Glomerular visceral epithelial cell (primary cell): ENCODE data around the gene TMEM121B.

Experiments
- DNase-seq: peaks from one replicate; pipeline ENCODE4 v3.0.0-alpha.2; 2016; ENCODE audit errors: extremely low spot score

The TMEM121B gene

GRCh38 chr22:17110791-17111550 lies 10.2 kb downstream of the TMEM121B start:
- no peak for DNase-seq

- DNase-seq = no peak
These were observed 11.2 kb downstream of the TMEM121B start for GRCh38 chr22:17109976-17110375.

- no peak for DNase-seq
These were observed 11.9 kb downstream of the TMEM121B start for GRCh38 chr22:17109113-17109865.

DNA sequence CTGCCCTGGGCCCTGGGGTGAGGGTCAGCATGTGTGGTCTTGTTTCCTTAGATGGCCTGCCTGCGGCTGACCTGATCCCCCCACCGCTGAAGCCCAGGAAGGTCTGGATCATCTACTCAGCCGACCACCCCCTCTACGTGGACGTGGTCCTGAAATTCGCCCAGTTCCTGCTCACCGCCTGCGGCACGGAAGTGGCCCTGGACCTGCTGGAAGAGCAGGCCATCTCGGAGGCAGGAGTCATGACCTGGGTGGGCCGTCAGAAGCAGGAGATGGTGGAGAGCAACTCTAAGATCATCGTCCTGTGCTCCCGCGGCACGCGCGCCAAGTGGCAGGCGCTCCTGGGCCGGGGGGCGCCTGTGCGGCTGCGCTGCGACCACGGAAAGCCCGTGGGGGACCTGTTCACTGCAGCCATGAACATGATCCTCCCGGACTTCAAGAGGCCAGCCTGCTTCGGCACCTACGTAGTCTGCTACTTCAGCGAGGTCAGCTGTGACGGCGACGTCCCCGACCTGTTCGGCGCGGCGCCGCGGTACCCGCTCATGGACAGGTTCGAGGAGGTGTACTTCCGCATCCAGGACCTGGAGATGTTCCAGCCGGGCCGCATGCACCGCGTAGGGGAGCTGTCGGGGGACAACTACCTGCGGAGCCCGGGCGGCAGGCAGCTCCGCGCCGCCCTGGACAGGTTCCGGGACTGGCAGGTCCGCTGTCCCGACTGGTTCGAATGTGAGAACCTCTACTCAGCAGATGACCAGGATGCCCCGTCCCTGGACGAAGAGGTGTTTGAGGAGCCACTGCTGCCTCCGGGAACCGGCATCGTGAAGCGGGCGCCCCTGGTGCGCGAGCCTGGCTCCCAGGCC lies 12.7 kb downstream of the TMEM121B start:
- DNase-seq = no peak

GRCh38 chr22:17107547-17107810 lies 13.7 kb downstream of the TMEM121B start:
- DNase-seq = no peak

GRCh38 chr22:17106785-17107546 lies 14.2 kb downstream of the TMEM121B start:
- DNase-seq = no peak

DNA sequence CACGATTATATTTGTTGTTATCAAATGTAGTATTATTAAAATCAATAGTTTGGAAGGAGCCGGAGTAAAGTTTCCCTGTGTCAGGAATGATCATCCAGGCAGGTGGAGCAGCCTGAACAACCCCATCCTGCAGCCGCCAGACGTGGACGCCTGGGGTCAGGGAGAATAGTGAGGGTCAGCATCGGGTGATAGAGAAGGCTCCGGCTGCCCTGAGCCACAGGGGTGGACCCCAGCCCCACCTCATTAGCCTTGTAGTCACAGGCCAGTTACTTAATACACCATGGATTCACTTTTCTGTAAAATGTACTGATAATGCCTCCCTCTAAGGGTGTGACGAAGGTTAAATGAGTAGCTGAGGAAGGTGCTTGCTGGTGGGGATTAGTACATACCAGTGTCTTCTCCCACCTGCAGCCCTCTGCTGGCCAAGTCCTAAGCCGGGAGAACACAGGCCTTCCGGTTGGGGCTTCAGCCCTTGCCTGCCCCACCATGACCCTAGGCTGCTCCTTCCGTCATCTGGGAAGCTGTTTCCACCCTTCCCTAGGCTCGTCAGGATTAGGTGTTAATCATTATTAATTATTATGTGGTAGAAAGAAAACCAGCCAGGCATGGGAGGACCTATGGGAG lies 14.9 kb downstream of the TMEM121B start:
- DNase-seq = no peak

DNA sequence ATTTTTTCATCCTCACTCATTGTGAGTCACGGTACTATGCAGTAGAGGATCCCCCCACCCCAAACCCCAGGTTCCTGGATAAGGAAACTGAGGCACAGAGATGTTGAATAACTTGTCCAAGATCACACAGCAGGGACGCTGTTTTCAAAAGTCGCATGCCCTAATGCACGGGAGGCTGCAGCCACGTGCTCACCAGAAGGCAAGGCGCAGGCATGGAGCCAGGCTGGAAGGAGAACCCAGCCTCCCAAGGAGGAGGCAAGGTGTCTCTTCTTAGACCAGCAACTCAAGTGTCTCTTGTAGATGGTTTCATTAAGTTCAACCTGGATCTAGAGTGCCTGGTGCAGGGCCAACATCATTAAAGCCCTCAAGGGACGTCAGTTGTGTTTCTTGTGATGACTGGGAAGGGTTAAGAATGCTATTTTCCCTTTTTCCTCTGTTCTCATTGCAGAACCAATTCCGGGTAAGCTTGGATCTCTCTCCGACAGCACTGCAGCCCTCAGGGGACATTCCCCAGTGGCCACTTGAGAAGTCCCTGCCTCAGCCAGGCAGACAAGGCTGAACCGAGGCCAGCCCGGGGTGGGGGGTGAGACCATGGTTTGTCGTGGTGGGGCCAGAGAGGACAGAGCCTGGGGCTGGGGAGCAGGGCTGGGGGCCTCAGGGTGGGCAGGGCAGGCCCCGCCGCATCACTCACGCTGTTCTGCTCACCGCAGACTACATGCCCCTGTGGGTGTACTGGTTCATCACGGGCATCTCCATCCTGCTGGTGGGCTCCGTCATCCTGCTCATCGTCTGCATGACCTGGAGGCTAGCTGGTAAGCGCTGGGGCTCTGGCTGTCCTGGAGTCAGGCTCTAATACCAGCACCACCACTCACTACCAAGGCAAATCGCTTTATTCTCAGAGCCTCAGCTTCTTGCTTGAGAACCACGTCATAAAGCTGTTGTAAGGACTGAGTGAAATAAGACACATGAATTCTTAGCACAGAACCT lies 15.7 kb downstream of the TMEM121B start:
- DNase-seq = no peak

- no peak for DNase-seq
These were observed 16.7 kb downstream of the TMEM121B start for GRCh38 chr22:17104336-17104935.

- no peak for DNase-seq
These were observed 17.8 kb downstream of the TMEM121B start for GRCh38 chr22:17103351-17103750.

GRCh38 chr22:17102297-17102667 lies 18.9 kb downstream of the TMEM121B start:
- no peak for DNase-seq

DNA sequence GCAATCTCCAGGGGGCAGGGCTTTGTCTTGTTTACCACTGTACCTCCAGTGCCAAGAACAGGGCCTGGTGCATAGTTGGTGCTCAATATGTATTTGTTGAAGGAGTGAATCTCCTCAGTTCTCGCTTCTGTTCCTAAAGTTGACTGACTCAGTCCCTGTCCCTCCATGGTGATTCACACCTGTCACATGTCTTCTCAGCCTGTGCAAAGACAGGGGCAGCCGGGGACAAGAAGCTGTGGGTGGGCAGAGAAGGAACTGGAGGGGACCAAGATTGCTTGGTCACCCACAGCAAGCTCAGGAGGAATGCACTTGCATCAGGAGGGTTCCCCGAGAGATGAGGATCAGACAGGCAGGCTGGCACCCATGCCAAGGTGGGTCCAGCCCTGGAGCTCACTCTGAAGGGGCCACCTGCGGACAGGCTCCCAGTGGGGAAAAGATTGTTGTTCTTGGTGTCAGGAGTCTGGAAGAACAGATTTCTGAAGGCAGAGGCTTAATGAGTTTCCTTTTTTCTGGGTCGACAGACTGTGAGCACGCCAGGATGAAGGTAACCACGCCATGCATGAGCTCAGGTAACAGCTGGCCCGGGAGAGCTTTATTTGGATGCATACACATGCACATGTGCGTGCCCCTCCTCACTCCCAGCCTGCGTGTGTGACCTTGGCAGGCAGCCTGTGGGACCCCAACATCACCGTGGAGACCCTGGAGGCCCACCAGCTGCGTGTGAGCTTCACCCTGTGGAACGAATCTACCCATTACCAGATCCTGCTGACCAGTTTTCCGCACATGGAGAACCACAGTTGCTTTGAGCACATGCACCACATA lies 19.5 kb downstream of the TMEM121B start:
- no peak for DNase-seq

GRCh38 chr22:17100621-17101020 lies 20.5 kb downstream of the TMEM121B start:
- DNase-seq = no peak

DNA sequence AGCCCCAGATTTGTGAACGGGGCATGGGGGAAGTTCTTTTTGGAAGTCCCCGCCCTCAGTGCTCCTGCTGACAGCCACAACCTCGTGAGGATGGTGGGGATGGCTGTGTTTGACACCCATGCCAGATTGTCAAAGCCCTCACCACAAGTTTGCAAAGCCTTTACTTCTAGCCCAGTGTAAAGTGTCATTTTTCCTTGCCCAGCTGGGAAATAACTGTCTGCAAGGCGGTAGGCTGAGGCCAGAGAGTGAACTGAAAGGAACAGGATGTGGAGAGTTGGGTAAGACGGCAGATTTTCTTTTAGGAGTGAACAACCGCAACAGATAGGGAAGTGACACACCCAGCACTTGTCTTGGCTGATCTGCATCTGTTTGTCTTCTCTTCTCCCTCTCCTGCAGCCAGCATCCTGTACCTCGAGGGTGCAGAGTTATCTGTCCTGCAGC lies 22.8 kb downstream of the TMEM121B start:
- no peak for DNase-seq

- no peak for DNase-seq
These were observed 23.5 kb downstream of the TMEM121B start for GRCh38 chr22:17097701-17098100.

GRCh38 chr22:17097062-17097461 lies 24.1 kb downstream of the TMEM121B start:
- no peak for DNase-seq

GRCh38 chr22:17096071-17096470 lies 25.1 kb downstream of the TMEM121B start:
- DNase-seq = no peak

DNA sequence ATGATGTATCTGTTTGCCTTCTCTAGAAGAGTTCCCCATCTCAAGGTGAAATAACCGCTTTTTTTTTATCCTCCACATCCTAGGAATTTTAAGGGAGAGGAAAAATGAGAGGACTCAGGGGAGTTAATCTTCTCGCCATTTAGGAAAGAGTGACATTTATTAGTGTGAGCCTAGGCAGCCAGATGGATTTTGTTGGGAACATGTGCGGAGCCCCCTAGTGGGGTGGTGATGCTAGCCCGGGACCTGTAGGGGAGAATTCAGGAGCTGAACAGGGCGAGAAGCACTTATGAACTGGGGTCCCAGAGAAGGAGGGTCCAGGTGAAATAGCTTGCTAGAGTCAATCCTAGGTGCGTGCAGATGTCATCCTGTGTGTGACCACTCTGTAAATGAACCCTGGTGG lies 25.6 kb downstream of the TMEM121B start:
- DNase-seq = no peak

DNA sequence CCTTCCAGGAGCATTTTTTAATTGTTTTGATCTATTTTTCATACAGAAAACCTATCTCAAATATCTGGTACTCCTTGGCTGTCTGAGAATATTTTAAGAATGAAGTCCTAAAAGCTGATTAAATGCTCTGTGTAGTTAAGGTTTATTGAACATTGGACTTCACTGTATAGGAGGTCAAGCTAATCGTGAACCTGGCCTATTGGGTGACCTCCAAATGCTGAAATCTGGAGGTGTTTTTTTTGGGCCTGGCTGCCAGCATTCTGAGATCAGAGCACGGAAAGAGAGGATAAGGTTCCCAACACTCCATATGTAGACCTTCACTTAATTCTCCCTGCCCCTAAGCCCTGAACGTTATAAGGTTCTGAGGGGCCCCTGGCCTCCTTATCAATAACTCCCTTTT lies 28.1 kb downstream of the TMEM121B start:
- no peak for DNase-seq
